HG02970 (cell line): ENCODE measurements around the gene HOXA1.

Source experiments
- ATAC-seq: cut with Tn5 transposase; IDR thresholded peaks from one replicate; pipeline ENCODE4 v1.9.1; 2021; ENCODE audit warnings: mild to moderate bottlenecking, moderate library complexity, moderate number of reproducible peaks; ENCODE audit not compliant: unreplicated experiment, low FRiP score

HOXA1 gene

DNA sequence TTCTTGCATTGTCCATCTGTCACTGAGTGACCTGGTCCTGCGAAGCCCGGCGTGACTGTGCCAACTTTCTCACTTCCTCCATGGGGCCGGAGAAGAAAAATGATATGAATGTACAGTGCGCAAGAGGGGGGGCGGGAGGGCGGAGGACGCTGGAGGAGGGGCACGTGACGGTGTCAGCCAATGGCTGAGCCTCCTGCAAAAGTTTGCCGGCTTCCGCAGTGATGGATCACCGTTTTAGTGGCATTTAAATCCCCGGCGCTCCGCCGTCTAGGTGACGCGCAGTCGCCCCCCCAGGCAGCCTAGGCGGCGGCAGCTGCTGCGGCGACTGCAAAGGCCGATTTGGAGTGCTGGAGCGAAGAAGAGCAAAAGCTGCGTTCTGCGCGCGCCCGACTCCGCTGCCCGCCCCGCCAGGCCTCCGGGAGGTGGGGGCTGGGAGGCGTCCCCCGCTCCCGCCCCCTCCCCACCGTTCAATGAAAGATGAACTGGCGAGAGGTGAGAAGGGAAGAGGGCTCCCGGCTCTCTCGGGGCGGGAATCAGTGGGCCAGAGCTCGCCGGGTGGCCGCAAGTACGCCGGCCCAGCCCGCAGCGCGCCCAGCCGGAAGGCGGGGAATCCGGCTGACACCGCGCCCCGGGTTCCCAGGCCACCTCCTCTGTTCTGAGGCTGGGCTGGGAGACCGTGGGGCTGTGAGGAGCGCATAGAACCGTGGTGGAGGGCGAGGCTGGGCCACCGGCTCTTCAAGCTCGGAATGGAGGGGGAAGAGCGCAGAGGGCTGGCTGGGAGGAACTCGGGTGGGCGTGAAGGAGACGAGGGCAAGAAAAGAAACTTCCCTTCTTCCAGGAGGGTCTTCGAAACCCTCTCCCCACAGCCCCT is at the start of gene HOXA1:
Gene HOXA1 (minus strand): TSS at position 104 of the 871 bp plus-strand sequence. CDS start 88 bp downstream, at position 16.
- peak; percentile 82 for ATAC-seq

DNA sequence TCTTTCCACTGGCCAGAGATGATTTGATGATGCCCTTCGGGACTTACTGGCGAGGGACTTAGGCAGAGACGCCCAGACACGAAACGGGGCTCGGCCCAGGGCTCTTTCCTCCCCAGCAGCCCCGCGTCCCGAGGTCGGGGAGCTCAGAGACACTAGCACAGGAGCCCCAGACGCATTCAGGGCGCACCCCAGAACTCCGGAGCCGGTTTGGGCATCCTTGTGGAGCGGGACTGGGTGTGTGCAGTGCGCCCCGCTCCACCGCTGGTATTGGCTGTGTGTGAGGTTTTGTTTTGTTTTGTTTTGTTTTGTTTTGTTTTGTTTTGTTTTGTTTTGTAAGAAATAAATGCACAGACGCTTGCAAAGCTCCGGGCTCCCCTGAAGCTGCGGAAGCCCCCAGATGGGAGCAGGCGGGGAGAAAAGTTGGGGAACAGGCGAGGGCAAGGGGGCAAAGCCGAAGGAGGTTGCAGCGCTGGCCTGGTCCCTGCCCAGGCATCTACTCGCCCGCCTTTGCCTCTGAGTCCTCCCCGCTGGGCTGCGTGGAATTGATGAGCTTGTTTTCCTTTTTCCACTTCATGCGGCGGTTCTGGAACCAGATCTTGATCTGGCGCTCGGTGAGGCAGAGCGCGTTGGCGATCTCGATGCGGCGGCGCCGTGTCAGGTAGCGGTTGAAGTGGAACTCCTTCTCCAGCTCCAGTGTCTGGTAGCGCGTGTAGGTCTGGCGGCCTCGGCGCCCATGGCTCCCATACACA is 49.5 kb upstream of the HOXA1 start:
- ATAC-seq: no peak

- ATAC-seq: no peak
Measured at GRCh38 chr7:27144781-27145164, 49.0 kb upstream of the HOXA1 start.

- ATAC-seq: no peak
Measured at GRCh38 chr7:27143950-27144780, 48.4 kb upstream of the HOXA1 start.

- ATAC-seq: no peak
Measured at GRCh38 chr7:27143023-27143949, 47.5 kb upstream of the HOXA1 start, which contains the start of gene HOXA5. Gene HOXA5 (minus strand): TSS chr7:27143681. CDS start chr7:27143607, 74 bp downstream.

GRCh38 chr7:27142580-27143022 is 46.8 kb upstream of the HOXA1 start:
- ATAC-seq: no peak

DNA sequence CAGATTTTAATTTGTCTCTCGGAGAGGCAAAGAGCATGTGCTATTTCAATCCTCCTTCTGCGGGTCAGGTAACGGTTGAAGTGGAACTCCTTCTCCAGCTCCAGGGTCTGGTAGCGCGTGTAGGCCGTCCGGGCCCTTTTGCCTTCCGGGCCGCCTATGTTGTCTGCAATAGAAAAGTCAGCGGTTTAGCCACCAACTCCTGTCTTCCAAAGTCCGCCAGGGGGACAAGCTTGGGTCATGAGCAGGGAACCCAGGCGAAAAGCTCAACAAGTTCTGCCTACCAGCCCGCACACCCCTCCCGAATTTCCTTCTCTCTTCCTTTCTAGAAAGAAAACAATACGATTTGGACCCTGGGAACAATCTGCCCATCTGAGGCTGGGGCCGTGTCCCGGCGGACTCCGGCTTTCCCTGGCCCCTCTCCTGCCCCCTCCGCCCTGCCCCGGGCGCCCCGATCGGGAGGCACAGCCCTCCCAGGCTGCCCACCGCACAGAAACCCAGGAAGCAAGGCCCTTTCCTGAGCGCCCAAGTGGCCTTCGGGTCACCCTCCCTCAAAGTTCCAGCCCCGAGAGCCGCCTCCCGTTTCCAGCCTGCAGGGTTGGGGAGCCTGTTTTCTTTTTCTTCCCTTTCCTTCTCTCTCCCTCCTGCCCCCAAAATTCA is 46.3 kb upstream of the HOXA1 start:
- ATAC-seq: no peak

DNA sequence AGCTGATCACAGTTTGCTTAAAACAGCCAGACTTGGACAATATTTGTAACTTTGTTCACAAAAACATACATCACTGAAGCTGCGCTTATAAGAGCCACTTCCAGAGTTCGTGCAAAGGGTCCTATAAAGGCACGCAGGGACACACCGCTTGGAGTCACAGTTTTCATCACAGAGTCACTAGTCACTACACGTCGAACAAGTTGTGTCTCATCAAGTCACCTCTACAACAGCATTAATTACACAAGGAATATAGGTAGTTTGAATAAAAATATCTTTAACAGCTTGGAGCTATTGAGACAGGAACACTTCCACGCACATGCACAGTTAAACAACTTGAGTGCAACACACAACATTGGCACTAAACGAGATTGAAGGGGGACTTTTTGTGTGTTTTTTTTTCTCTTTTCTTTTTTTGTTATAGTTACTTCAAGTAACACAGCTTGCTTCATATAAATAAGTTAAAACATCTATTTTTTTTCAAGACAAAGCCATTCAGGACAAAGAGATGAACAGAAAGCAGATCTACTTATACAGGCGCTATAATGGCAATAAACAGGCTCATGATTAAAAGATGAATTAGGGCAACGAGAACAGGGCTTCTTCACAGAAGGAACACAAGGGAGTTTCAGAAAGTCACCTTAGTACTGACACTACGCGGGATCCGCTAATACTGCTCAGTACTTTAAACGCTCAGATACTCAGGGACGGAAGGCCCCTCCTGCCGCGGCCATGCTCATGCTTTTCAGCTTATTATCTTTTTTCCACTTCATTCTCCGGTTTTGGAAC is 45.5 kb upstream of the HOXA1 start:
- no peak for ATAC-seq

DNA sequence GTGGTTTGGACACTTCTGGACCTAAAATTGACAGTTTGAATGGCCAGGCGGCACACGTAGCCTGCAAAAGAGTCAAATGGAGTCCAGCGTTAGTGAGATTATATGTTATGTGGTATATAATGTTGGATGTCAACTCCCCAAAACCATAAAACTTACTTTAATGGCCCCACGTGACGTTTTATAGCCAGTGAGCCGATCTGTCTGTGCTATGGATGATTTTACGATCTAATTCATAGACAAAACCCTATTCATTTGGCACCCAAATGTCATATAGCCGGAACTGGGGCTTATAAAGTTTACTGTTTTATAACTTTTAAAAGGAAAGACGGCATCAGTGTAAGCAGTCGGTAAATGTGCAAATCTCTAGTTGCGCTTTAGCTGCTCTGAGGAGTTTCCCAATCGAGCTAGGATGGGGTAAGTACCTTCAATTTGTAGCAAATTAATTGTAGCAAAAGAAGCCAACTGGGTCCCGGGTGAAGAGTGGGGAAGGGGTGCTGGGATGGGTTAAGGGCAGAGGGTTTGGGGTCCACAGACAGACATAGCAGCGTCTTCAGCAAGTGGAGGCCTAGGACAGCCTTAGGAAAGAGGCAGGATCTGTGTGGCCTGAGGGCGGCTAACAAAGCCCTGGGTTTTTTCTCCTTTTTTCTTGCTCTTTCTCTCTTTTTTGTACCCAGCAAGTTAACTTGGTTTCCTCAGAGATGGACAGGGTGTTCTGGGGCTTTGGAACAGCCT is 44.5 kb upstream of the HOXA1 start:
- no peak for ATAC-seq

DNA sequence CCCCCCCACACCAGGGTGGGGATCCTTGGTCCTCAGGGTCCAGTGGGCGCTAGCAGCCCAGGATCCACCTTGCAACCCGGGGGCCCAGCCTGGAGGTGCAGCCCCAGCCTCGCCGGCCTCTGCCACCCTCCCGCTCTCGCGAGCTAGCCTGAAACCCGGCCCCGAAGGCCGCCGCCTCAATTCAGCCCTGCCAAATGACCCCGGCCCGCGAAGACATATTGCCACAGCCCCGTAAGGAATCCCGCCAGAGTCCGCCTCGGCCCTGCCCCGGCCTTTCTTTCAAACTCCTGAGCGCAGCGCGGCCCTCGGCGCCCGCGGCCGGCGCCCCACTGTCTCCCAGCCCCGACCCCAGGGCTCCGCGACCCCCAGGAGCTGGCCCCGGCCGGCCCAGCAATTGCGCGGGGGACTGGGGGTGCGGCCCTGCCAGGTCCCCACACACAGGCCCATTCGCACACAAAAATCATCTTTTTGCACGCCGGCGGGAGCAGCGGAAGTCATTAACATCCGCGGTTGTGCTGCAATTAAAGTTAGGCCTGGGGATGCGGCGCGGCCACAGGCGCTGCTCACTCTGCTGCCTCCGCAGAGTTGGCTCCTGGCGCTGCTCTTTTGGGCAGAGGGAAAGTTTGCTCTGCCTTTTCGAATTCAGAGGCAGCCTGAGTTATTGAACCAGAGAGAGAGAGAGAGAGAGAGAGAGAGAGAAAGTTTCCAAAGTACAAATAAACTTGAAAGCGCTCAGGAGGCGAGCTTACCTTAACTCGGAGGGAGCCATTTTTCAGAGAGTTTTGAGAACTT is 43.7 kb upstream of the HOXA1 start:
- ATAC-seq: no peak

DNA sequence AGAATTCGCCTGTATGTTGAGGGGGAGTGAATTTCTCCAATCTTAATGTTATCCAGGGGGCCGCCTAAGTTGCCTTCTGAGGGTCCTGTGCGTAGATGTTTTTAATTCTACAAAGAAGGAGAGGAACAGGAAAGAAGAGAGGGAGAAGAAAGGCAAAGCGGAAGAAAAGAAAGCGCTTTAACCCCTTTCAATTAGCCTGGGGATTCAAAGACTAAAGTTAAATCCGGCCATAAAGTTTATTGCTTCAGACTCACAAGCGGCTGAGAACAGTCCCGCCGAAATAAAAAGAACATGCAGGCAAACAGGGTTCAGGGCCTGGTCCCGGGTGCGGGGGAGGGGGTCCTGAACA is 43.2 kb upstream of the HOXA1 start:
- ATAC-seq: no peak

GRCh38 chr7:27138472-27138871 is 42.7 kb upstream of the HOXA1 start:
- ATAC-seq: no peak

DNA sequence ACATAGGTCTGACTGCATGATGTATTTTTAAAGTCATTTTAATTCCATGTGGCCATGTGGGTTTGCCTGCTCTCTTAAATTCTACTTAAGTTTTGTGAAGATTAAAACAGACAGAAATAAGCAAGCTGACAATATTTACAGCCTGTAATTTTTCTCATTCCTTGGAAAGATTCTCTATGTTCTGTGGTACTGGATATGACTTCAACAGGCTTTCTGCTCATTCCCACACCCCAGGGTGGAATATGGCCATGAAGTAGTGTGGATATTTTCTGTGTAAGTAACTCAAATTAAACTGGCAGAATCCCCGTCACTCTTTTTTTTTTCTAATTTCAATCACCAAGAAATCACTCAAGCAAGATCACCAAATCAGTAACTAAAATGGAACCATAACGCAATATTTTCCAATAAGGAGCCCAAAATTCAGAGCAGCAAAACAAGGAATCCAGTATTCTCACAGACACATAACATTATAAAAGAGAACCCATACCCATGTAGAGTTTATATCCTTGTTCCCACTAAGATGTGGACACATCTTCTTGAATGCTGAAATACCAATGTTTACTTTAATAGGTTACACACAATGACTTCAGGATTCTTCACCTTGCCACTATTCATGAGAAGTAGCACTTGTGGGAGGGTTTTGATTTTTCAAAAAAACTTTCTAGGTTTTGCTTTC is 42.0 kb upstream of the HOXA1 start:
- ATAC-seq: no peak

GRCh38 chr7:27134392-27134791 is 38.6 kb upstream of the HOXA1 start:
- no peak for ATAC-seq

DNA sequence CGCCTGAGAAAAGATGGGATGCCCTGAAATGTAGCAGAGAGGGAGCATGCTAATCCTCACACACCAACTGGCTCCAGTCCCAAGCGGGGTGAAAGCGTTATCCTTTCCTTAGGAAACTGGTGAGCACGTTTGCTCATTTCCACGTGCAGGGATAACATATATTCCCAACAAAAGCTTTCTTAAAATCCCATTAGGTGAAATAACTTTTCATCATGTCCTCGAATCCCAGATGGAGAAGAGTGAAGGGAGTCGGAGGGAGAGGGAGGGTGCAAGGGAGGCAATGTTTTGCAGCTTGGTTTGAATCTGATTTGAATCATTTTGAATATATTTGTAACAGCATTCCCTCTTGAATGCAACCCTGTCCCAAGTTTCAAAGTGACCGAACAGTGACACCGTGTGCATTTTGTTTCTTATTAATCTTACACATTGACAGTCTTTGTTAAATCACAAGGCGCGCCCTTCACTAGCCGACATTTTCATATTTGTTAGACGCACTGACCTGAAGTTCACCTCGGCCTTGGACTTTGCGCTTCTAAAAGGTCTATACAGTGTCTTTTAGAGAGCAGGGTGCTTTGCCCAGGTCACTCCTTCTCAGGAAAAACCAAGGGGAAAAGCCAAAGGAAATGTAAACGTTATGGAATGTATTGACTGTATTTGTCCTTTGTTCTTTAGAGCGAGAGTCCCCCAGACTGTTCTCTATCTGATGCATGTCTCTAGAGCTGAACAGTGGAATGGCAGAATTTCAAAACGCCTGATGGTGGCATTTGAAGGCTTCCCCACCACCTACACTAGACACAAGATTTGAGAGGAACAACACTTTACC is 37.8 kb upstream of the HOXA1 start:
- ATAC-seq: no peak

- ATAC-seq: no peak
Measured at GRCh38 chr7:27132978-27133377, 37.2 kb upstream of the HOXA1 start.
